ENCODE results near the gene ADARB1. TPM values are rescaled to one million over a fixed set of nuclear protein-coding genes. Genes with fewer than 3 reads are reported as not detected.

ADARB1 gene
- total and polyA plus RNA-seq, 2 donors (not counting 1 experiment from before 2014, with no cell fraction given) = 17.1 to 33.3 TPM

DNA sequence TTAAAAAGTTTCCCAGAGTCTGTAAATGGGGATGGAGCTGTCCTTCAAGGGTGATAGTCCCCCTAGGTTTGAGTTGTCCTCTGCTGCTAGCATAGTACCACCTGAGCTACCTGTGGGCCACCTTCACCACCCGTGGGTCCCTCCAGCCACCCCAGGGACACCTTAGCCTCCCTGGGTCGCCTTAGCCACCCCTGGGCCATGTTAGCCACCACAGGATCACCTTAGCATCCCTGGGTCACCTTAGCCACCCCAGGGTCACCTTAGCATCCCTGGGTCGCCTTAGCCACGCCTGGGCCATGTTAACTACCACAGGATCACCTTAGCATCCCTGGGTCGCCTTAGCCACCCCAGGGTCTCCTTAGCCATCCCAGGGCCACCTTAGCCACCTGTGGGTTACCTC, 67.1 kb downstream of the ADARB1 start:
- ATAC-seq (ENCODE audit: low read depth) (no peak), DNase-seq (no peak)
- no peaks in the 10 kb centered on the region for H3K9me3 ChIP-seq (ENCODE audit: control extremely low read depth in 1 of 3, control insufficient read depth in 2 of 3, insufficient read depth in 1 of 3, low read length in 2 of 3)
- no peaks in the 10 kb centered on the region for H3K9me3 Mint-ChIP-seq (ENCODE audit: insufficient read depth)
- H3K27ac ChIP-seq (ENCODE audit: low read length in 2 of 2) = no peak overlapping the region
- WGBS (ENCODE audit: insufficient coverage) = 92% methylated on average over 5 of the region's 5 CpGs
- TF ChIP-seq, protein P1, sequence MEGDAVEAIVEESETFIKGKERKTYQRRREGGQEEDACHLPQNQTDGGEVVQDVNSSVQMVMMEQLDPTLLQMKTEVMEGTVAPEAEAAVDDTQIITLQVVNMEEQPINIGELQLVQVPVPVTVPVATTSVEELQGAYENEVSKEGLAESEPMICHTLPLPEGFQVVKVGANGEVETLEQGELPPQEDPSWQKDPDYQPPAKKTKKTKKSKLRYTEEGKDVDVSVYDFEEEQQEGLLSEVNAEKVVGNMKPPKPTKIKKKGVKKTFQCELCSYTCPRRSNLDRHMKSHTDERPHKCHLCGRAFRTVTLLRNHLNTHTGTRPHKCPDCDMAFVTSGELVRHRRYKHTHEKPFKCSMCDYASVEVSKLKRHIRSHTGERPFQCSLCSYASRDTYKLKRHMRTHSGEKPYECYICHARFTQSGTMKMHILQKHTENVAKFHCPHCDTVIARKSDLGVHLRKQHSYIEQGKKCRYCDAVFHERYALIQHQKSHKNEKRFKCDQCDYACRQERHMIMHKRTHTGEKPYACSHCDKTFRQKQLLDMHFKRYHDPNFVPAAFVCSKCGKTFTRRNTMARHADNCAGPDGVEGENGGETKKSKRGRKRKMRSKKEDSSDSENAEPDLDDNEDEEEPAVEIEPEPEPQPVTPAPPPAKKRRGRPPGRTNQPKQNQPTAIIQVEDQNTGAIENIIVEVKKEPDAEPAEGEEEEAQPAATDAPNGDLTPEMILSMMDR (IDR thresholded peaks at IDR 0.05) = no peak
- TF ChIP-seq EZH2 (IDR thresholded peaks at IDR 0.05; ENCODE audit: borderline replicate concordance, insufficient read depth, low read depth, low read length, poor library complexity, severe bottlenecking) = no peak
- no peak overlapping the region for H3K4me2 ChIP-seq (replicated peaks; ENCODE audit: low read depth, low read length, poor library complexity, severe bottlenecking)
- no peaks in the 10 kb centered on the region for H3K27me3 ChIP-seq (replicated peaks in 1 of 4; ENCODE audit: control extremely low read depth in 1 of 4, control insufficient read depth in 3 of 4, insufficient read depth in 4 of 4, low read length in 3 of 4)
- H3K79me2 ChIP-seq (ENCODE audit: control insufficient read depth, insufficient read depth, low read length) = peaks cover 57% of the 10 kb centered on the region
- ChIA-PET POLR2A (no interaction called here), CTCF (interaction anchor here (0.8 to 9.4 kb wide), 16 partner anchors 9 to 665 kb away, joined by 3 to 355 read pairs (median 6); partner anchors contain the start of gene POFUT2)
- H3K36me3 ChIP-seq (replicated peaks in 1 of 2; ENCODE audit: control extremely low read depth in 1 of 2, control insufficient read depth in 1 of 2, extremely low read depth in 1 of 2, insufficient read depth in 2 of 2, low read length in 1 of 2) = peaks cover 0 to 21% of the 10 kb centered on the region in 2 experiments
- no peak overlapping the region for H3K27ac Mint-ChIP-seq
- no peak overlapping the region for H3K9ac ChIP-seq (ENCODE audit: low read length)
- no peaks in the 10 kb centered on the region for H3K27me3 Mint-ChIP-seq
- H4K20me1 ChIP-seq (ENCODE audit: control insufficient read depth, insufficient read depth, low read length, poor library complexity, severe bottlenecking) = peaks cover 73% of the 10 kb centered on the region
- H2AFZ ChIP-seq (ENCODE audit: insufficient read depth, low read depth, low read length, poor library complexity, severe bottlenecking) = no peak overlapping the region
- no peak overlapping the region for H3K4me3 Mint-ChIP-seq
- intact Hi-C loops (cut with micrococcal nuclease) = loop anchor here (2.0 to 5.0 kb wide), 2 partner anchors 337 to 456 kb away; no protein-coding TSS in a partner anchor
- H3K4me1 ChIP-seq (ENCODE audit: control insufficient read depth in 2 of 2, insufficient read depth in 2 of 2, low read length in 2 of 2) = peaks cover 0 to 8% of the 10 kb centered on the region in 2 donors
- H3K4me1 Mint-ChIP-seq = peaks cover 17% of the 10 kb centered on the region
- no peak overlapping the region for H3K4me3 ChIP-seq (ENCODE audit: control extremely low read depth in 1 of 5, extremely low read depth in 1 of 5, insufficient read depth in 1 of 5, low read depth in 2 of 5, low read length in 4 of 5)

DNA sequence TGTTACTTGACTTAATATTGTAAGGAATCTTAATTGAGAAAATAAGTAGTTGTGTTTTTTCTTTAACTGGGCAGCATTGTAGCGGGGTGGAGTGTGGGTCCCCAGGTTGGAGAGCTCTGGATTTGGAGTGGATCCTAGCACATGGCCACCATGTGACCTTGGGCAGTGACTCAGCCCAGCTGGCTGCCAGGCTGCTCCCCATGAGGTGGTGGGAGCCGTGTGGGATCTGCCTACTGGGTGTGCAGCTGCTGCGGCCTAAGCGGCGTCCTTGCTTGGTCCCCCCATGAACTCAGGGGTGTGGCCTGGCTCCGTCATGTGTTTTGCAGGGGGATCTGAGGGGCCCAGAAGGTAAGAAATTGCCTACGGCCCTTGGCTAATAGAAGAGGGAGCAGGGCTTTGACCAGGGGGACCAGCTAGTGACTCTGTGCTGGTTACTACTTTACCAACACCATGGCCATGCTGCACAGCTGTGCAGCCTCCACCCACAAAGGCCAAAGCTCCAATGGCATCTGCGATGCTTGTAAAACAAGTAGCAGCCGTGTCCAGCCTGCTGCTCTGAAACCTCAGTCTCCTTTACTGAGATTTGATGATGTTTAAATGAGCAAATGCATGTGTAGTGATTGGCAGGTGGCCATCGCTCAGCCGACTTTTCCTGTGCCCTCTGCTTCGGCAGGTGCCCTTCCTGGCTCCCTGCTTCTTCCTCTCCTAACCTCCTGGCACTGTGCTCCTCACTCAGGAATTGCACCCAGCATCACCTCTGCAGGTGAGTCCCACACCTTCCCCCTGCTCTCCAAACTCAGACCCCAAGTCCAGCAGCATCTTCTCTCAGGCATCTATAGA, 68.3 kb downstream of the ADARB1 start:
- DNase-seq = no peak
- Histone ChIP-seq H3K79me2 (ENCODE audit: control insufficient read depth, insufficient read depth, low read length) (peaks cover 52% of the 10 kb centered on the region), H2AFZ (ENCODE audit: insufficient read depth, low read depth, low read length, poor library complexity, severe bottlenecking) (no peak overlapping the region), H3K4me3 (ENCODE audit: control extremely low read depth in 1 of 5, extremely low read depth in 1 of 5, insufficient read depth in 1 of 5, low read depth in 2 of 5, low read length in 4 of 5) (no peak overlapping the region), H3K36me3 (replicated peaks in 1 of 2; ENCODE audit: control extremely low read depth in 1 of 2, control insufficient read depth in 1 of 2, extremely low read depth in 1 of 2, insufficient read depth in 2 of 2, low read length in 1 of 2) (peaks cover 0 to 22% of the 10 kb centered on the region in 2 experiments), H3K27me3 (replicated peaks in 1 of 4; ENCODE audit: control extremely low read depth in 1 of 4, control insufficient read depth in 3 of 4, insufficient read depth in 4 of 4, low read length in 3 of 4) (no peaks in the 10 kb centered on the region), H3K27ac (ENCODE audit: low read length in 2 of 2) (no peak overlapping the region), H4K20me1 (ENCODE audit: control insufficient read depth, insufficient read depth, low read length, poor library complexity, severe bottlenecking) (peaks cover 71% of the 10 kb centered on the region), H3K4me2 (replicated peaks; ENCODE audit: low read depth, low read length, poor library complexity, severe bottlenecking) (no peak overlapping the region), H3K9me3 (ENCODE audit: control extremely low read depth in 1 of 3, control insufficient read depth in 2 of 3, insufficient read depth in 1 of 3, low read length in 2 of 3) (no peaks in the 10 kb centered on the region), H3K4me1 (ENCODE audit: control insufficient read depth in 2 of 2, insufficient read depth in 2 of 2, low read length in 2 of 2) (peaks cover 0 to 8% of the 10 kb centered on the region in 2 donors), H3K9ac (ENCODE audit: low read length) (no peak overlapping the region)
- Mint-ChIP-seq H3K27ac (no peak overlapping the region), H3K4me1 (peaks cover 10% of the 10 kb centered on the region), H3K27me3 (no peaks in the 10 kb centered on the region), H3K4me3 (no peak overlapping the region), H3K9me3 (ENCODE audit: insufficient read depth) (no peaks in the 10 kb centered on the region)
- intact Hi-C loops (cut with micrococcal nuclease) = loop anchor here (5.0 kb wide), 1 partner anchor 455 kb away; no protein-coding TSS in a partner anchor
- CTCF ChIA-PET = interaction anchor here (1.5 to 9.4 kb wide), 7 partner anchors 10 to 664 kb away, joined by 5 to 355 read pairs (median 36); no protein-coding TSS in a partner anchor
- POLR2A ChIA-PET = no interaction called here
- ATAC-seq (ENCODE audit: low read depth) = no peak
- WGBS (ENCODE audit: insufficient coverage) = 95% methylated on average over 9 of the region's 12 CpGs
- TF ChIP-seq, protein P1 (IDR thresholded peaks at IDR 0.05) = no peak
- no peak for TF ChIP-seq EZH2 (IDR thresholded peaks at IDR 0.05; ENCODE audit: borderline replicate concordance, insufficient read depth, low read depth, low read length, poor library complexity, severe bottlenecking)

All from B cell (primary cell).